GM20000 (cell line): ENCODE data around the gene AKT3.

Experiments
- DNase-seq: peaks from one replicate; pipeline ENCODE4 v3.0.0; 2012; ENCODE audit warnings: low spot score
- TF ChIP-seq, protein P1 (sequence below): IDR thresholded peaks from 2 replicates; pipeline ENCODE4 v1.5.1; 2012; ENCODE audit warnings: mild to moderate bottlenecking, control low read depth; ENCODE audit errors: extremely low read depth, missing control alignments

AKT3 gene

DNA sequence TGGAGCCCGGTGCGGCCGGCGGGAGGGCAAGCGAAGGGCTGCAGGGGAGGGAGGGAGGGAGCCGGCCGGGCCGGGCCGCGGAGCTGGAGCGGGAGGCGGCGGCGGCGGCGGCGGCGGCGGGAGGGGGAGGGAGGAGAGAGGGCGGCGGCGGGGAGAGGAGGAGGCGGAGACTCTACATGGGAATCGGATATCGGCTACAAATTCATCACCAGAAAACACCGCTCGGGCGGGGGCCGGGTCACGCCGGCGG, at the start of gene AKT3:
AKT3 (minus strand) TSS at position 42 of the 250 bp plus-strand sequence. CDS start 7,073 bp downstream, outside the sequence.
- TF ChIP-seq, protein P1, sequence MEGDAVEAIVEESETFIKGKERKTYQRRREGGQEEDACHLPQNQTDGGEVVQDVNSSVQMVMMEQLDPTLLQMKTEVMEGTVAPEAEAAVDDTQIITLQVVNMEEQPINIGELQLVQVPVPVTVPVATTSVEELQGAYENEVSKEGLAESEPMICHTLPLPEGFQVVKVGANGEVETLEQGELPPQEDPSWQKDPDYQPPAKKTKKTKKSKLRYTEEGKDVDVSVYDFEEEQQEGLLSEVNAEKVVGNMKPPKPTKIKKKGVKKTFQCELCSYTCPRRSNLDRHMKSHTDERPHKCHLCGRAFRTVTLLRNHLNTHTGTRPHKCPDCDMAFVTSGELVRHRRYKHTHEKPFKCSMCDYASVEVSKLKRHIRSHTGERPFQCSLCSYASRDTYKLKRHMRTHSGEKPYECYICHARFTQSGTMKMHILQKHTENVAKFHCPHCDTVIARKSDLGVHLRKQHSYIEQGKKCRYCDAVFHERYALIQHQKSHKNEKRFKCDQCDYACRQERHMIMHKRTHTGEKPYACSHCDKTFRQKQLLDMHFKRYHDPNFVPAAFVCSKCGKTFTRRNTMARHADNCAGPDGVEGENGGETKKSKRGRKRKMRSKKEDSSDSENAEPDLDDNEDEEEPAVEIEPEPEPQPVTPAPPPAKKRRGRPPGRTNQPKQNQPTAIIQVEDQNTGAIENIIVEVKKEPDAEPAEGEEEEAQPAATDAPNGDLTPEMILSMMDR: no peak
- no peak for DNase-seq

DNA sequence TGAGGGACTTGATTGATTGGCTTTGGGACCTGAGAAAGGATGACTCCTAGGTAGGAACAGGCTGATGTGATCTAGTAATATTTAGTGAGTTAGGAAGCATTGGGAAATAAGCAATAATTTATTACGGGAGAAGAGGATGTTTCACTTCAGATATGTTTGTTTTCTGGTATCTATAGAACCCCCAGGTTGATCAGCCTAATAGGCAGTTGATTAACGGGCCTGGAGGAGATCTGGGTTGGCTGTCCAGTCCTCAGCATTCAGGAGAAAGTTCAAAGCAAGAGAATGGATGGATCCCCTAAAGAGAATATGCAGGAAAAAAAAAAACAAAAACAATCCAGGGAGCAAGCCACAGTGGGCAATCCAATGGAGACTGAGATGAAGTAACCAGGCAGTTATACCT, 48.2 kb upstream of the AKT3 start:
- TF ChIP-seq, protein P1: no peak
- DNase-seq: no peak

DNA sequence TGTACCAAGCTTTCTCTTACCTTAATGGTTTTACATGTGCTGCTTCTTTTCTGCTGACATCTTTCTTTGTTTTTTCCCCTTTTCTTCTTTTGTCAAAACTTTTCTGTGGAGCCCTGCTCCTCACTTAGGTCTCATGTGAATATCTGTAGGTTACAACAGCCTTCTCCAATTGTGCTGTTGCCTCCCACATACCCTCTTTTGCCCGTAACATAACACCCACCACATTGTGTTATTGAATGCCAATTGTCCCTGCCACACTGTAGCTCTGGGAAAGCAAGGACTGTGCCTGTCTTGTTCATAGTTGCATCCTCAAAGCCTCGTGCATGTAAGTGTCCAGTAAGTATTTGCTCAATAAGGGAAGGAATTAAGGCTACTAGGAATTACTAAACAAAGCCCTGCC, 46.3 kb upstream of the AKT3 start:
- TF ChIP-seq, protein P1: no peak

DNA sequence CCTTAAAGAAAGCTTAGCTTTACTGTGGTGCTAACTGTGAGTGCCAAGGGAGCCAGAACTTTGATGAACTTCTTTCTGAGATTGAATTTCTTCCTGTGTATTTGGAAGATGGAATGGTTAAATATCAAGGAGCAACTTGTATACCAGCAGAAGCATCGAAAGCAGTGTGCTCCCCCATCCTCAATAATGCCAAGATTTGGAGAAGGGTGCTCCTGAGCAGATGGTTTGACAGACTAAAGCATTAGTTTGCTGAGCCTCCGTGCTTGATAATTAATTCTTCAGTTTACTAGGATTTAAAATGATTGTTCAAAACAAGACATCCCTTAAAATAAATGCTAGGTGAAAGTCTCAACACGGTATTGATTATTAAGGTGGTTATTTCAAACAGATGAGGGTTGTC, 42.4 kb upstream of the AKT3 start:
- DNase-seq: no peak
- TF ChIP-seq, protein P1: no peak

More for the DNA sequence above, 46.3 kb upstream of the AKT3 start:
- no peak for DNase-seq

DNA sequence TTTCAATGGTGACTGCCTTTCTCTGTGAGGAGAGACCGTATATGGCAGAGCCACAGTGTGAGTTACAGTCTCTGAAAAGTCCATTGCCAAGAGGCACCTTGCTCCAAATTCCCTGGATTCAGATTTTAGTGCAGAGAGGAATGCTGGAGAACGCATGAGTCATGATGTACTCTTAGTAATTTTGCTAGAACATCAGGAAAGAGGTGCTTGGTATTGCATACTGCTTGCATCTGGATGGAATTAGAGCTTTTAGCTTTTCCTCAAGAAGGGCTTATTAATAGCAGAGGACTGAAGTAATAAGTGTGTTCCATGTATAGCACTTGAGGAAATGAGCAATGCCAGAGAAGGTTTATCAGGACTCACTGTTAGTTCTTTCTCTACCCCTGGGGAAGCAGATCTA, 40.5 kb upstream of the AKT3 start:
- no peak for DNase-seq
- TF ChIP-seq, protein P1: no peak

DNA sequence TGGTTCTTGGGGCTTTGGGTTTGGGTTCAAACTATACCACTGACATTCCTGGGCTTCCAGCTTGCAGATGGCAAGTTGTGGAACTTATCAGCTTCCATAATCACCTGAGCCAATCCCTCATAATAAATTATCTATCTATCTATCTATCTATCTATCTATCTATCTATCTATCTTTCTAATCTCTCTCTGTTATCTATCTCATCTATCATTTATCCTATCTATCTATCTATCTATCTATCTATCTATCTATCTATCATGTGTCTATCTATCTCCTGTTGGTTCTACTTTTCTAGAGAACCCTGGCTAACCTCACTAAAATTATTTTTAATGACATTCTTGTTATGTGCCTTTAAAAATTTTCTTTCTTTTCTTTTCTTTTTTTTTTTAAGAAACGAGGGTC, 35.8 kb upstream of the AKT3 start:
- no peak for DNase-seq
- TF ChIP-seq, protein P1: no peak

DNA sequence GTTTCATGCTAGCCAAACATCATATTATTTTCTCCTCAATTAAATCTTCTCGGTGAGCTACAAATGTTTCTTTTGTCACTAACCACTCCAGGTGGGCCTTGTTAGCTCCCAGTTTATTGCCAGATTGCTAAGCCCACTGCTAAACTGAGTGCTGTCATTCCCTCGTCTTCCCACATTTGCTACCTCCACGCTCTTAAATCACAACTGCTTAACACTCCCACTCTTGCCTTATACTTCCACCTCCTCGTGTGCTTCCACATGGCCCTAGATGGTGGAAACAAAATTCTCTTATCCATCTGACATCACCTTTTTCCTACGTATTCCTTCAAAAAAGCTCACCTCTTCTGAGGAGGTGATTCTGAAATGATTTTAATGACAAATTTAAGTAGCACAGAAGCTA, 34.6 kb upstream of the AKT3 start:
- TF ChIP-seq, protein P1: no peak
- DNase-seq: no peak

DNA sequence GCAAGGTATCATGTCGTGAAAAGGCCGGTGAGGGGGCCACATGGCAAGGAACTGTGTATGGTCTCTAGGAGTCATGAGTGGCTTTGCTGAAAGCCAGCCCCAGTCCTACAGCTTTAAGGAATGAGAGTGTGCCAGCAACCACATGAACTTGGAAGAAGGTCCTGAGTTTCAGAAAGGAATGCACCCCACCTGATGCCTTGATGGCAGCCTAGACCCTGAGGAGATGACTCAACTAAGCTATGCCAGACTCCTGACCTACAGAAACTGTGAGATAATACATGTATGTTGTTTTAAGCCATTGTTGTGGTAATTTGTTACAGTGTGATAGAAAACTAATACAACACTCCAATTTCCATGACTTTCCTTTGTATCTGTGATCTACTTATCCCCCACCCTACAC, 33.5 kb upstream of the AKT3 start:
- no peak for DNase-seq
- TF ChIP-seq, protein P1: no peak
